ENCODE data around the gene XKR7.

Gene XKR7

DNA sequence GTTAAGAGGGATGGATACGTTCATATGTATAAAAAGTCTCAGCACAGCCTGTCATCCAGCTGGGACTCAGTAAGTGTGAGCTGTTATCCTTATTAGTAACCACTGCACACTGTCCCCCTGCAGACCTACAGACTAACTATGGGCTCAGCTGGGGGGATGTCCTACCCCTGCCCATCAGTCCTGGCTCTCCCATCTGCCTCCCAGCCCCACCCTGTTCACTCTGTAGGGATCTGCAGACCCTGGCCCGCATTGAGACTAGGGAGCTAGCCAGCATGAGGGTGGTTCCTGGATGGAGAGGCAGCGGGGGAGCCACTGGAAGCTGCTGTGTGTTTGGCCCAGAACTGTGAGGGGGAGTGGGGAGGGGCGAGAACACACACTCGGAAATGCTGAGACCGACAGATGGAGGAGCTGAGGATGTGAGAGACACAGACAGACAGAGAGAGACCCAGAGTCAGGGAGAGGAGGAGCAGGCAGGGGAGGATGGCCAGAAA lies 17.1 kb downstream of the XKR7 start:
- no peak for DNase-seq

DNA sequence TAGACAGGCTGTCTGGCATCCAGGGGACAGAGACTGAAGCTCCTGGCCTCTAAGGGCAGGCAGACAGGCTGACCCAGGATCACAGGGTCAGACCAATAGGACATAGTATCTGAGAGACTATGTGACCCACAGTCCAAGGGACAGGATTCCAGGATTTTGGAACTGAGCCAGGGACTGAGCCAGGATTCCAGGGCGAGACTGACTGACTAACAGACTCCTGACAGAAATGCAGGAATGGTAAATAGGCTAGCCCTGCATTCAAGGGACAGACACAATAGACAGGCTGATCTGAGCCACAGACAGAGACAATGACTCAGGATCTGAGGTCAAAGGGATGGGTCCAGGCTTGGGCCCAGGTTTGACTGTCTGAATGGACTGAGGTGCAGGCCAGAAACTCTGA lies 19.8 kb downstream of the XKR7 start:
- no peak for DNase-seq

DNA sequence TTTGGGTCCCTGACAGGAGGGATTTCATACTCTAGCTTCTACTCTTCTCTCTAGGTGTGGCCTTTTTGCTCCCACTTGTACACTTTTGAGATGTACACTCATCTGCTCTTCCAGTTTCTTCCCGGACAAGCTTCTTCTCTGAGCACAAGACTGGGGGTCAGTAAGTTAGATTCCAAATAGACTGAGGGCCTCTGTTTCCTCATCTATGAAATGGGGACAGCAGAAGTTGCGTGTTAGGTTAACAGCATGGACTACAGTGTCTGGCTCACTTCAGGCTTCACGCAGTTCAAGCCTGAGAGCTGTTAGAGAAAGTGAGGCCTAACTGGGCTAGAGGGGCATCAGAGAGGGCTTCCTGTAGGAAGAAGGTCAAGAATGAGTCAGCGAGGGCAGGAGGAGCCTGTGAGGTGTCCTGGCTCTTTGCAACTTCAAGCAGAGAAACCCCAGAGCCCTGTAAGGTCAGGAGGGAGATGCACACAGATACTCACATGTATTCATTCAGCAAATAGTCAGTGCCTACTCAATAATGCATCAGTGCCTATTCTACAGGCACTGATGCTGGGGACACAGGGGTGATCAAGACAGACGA lies 20.6 kb downstream of the XKR7 start:
- no peak for DNase-seq

DNA sequence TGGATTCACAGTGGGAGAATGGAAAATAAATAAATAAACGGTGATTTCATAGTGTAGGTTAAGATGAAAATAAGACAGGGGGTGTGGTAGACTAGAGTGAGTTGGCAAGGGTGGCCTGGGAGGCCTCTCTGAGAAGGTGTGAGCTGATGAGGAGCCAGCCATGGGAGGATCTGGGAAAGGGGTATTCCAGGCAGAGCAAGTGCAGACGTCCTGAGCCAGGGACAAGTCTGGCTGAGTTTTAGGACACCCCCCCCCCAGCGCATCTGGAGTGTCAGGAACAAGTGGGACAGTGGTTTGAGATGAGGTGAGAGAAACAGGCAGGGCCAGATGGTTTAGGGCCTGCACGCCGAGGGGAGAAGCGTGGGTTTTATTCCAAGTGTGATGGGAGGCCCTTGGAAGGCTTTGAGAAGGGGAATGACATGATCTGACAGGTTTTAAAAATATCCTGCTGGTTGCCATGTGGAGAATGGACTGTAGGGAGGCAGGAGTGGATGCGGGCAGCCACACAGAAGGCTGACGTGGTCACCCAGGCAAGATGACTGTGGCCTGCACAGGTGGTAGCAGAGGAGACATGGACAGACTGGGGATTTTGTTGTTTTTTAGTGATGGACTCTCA lies 21.2 kb downstream of the XKR7 start:
- no peak for DNase-seq

DNA sequence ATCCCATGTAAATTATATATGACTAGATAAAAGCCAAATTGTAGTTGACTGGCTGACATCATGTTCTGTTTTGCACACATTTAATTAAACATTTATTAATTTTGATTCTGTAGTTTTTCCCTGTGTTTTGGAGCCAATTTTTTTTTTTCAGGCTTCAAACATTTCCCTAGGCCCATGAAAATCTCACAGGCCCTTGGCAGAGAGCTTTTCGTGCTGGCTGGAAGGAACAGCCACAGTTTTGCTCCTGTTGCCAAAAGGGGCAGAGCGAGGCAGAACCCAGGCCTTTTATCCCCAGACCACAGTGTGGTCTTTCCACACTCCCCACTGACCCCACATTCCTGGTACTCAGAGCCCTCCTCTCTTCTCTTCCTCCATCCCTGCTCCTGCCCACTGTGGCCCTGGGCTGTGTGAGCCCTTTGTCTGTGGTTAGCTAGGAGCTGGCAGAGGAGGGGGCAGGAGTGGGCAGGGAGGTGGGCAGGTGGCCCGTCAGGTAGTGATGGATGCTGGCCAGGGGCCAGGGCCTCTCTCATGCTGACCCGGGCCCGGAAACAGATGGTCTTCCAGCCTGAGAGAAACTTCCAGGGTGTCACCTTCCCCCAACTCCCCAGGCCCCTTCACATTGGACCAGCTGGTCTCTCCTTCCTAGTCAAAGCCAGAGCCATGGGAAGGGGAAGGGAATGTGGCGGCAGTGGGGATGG lies 22.8 kb downstream of the XKR7 start:
- peak; percentile 60 for DNase-seq

DNA sequence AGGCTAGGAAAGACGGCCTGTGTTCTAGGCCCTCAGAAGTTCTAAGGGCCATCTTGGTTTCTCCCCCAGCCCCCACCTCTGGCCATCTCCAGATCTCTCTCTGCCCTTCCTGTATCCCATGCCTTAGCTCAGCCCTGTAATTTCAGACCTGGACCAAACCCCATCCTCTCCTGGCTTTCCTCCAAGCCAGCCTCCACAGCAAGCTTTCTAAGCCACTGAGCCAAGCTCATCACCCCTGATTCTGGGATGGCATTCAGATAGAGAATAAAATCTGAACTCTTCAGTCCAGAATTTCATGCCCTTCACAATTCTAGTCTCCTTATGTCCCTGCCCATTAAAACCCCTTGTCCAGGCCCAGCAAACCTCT lies 23.4 kb downstream of the XKR7 start:
- peak; percentile 15 for DNase-seq

DNA sequence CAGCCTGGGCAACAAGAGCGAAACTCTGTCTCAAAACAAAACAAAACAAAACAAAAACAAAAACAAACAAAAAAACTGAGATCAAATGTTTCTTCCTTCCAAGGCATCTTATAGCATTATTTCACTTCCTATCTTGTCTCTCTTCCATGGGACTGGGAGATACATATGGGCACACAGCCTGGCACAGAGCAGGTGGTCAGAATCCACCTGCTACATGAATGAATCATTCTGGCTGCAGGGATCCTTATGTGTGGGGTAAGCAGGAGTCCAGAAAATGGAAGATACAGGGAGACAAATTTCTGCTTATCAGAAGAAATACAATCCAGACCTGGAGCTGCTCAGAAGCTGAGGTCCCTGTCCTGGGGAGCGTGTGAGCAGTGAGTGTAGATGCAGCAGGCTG lies 24.1 kb downstream of the XKR7 start:
- no peak for DNase-seq

DNA sequence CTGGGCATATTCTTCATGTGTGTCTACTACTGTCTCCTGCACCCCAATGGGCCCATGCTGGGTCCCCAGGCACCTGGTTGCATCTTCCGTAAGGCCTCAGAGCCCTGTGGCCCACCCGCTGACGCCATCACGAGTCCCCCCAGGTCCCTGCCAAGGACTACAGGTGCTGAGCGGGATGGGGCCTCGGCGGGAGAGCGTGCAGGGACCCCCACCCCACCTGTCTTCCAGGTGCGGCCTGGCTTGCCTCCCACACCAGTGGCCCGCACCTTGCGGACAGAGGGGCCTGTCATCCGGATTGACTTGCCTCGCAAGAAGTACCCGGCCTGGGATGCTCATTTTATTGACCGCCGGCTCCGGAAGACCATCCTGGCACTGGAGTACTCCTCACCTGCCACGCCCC lies 29.0 kb downstream of the XKR7 start:
- DNase-seq: no peak

DNA sequence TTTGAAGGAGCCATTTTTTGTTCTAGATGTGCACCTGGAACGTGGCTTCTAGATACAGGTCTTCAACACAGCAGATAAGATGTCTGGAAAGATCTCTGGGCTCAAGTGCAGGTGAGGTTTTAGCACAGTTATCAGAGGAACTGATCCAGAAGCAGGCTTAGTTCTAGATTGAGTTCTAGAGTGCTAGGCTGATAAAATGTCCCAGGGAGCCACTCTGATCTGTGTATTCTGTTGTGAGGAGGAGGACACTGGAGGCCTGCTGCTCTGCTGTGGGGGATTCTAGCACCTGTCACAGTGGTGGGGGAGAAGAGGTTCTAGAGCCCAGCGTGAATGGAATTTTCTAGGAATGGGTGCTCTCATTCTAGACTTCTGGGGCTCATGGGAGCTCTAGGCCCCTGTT lies 30.3 kb downstream of the XKR7 start:
- DNase-seq: no peak

DNA sequence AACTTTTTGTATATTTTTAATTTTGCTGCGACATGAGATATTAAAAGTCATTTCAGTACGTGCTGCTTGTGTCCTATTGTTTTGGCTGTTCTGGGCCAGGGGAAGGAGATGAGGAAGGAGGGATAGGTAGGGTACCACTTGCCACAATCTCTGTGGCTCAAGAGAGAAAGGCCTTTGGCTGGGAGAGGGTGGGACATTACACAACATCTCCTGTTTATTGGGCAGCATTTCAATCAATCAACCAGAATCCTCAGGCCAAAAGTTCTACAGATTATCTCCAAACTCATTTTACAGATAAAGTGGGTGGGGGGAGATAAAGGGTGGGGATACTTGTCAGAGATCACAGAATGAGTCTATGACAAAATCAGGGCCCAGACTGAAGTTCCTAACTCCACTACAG lies 35.4 kb downstream of the XKR7 start:
- no peak for DNase-seq

DNA sequence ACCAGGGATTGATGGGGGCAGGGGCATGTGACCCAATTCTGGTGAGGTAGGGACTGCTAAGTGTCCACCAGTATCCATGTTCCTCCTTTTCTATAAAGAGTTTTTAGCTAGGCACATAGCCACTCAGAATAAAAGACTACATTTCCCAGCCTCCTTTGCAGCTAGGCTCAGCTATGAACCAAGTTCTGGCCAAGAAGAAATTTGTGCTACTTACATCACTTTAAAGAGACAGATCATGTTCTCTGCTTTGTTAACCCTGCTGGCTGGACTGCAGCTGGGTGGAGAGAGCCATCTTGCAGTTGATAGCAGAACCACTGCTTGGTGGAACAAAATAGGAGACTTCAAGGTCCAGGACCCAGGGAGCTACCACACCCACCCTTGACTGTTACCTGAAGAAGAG lies 37.0 kb downstream of the XKR7 start:
- DNase-seq: no peak

DNA sequence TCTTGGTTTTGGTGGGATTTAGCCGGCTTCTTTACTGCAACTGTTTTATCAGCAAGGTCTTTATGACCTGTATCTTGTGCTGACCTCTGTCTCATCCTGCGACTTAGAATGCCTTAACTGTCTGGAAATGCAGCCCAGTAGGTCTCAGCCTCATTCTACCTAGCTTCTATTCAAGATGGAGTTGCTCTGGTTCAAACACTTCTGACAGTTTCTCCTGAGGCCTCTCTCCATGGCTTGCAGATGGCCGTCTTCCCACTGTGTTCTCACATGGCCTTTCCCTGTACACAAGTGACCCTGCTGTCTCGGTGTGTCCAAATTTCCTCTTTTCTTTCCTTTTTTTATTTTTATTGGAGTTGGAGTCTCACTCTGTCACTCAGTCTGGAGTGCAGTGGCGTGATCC lies 38.1 kb downstream of the XKR7 start:
- no peak for DNase-seq

DNA sequence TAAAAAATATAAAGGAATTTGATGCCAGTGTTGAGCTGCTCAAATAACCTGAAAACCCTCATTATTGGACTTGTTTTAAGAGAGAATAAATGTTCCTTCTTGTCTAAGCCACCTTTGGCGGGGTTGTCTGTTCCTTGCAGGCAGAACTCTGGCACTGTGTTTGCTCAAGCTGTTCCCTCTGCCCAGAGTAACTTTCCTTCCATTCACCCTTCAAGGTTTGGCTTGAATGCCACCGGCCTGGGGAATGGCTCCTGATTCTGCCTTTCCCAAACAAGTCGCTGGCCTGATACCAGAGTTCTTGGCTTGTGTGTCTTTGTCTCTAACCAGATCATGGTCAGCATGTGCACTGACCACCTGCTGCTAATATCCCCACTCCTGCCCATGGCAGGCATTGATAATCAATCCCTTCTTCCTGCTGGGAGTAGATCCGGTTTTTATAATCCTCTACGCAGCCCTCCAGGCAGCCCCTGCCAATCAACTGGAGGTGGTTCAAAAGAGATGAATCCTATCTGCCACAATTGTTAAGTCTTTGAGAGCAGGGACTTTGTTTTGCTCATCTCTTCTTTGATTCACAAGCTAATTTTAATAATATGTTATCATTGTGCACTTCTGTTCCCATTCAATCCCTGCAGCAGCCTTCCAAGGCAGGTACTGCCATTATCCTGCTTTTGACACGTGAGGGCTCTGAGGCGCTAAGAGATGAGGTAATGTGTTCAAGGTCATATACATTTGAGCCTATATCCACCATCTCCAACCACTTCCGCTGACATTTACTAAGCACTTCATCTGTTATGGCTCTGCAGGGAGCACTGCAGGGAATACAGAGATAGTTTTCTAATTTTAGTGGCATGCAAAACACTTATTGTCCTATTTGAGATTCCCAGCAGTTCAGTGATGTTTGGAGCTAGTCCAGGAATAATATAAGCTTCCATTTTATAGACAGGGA lies 39.2 kb downstream of the XKR7 start:
- no peak for DNase-seq

DNA sequence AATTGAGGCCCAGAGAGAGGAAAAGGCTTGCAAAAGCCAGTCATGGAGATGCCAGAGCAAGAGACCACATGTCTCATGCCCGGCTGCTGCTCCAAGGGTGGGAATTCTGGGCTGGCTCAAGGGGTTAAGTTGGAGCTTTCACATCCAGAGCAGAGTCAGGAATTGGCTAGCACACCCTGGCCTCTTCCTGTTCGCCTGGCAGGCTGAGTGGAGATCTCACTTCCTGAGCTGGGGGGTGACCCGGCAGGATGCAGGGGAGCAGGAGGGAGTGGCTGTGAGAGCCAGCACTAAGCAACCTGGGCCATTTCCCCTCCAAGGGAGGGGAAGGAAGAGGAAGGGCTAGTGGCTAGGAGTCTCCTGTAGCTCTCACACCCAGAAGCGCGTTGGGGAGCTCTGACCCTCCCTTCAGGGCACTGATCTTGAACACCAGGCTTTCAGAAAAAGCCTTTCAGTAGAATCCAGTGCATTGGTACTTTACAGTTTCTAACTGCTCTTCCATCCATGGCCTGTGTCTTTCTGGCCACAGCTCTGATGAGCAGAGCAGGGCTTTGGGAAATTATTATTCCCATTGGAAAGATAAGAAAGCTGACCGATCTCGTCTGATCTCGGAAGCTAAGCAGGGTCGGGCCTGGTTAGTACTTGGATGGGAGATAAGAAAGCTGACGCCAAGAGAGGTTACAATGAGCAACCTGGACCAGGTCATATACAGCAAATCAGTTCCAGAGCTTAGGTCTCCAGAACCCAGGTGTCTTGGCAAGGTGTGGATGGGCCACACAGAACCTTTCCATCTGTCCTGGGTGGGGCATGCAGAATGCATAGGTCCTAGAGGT lies 40.1 kb downstream of the XKR7 start:
- no peak for DNase-seq

DNA sequence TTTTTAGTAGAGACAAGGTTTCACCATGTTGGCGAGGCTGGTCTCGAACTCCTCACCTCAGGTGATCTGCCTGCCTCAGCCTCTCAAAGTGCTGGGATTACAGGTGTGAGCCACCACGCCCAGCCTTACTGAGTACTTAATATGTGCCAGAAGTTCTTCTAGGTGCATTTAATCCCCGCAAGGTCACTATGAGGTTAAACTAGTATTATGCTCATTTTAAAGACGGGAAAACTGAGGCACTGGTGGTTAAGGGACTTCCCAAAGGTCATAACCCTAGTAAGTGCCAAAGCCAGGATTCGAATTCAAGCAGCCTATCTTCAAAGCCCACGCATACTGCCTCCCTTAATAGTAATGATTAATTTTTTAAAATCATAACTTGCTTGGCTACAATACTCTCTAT lies 41.6 kb downstream of the XKR7 start:
- no peak for DNase-seq

DNA sequence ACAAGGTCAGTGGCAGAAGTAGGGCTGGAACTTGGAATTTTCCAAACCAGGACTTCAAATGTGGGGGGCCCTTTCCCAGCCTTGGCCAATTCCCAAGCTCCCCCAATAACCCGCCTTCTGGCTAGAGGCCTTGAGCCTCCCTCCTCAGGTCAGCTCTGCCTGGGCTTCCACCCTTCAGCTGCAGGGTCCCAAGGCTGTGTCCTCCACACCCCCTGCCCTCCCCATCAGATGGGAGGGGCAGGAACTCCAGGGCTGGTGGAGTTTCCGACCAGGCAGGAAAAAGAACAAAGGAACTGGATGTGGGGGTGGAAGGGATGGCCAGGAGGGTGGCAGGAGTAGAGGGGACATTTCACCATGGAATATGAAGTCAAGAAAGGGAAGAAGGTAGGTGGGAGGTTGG lies 42.1 kb downstream of the XKR7 start, which contains the start of gene CCM2L:
TSS of gene CCM2L (plus strand) at position 338 of the 400 bp plus-strand sequence. CDS start at position 355, 17 bp downstream.
- no peak for DNase-seq

DNA sequence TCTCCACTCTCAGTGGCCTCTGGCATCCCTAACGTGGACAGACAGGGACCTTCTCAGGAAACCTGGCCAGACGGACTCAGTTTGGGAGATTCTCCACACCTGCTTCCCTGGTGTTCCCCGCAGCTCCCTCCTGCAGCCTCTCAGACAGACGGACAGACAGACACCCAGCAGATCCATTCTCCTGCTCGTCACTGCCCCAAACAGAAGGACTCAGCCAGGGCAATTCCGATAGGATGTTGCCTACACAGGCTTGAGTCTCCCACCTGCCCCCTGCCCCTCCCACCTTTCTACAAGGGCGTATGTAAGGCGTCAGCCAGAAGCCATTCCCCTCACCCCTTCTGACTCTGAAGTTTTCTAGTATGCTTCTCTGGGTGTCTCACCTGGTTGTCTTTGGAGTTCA lies 42.7 kb downstream of the XKR7 start:
- no peak for DNase-seq

DNA sequence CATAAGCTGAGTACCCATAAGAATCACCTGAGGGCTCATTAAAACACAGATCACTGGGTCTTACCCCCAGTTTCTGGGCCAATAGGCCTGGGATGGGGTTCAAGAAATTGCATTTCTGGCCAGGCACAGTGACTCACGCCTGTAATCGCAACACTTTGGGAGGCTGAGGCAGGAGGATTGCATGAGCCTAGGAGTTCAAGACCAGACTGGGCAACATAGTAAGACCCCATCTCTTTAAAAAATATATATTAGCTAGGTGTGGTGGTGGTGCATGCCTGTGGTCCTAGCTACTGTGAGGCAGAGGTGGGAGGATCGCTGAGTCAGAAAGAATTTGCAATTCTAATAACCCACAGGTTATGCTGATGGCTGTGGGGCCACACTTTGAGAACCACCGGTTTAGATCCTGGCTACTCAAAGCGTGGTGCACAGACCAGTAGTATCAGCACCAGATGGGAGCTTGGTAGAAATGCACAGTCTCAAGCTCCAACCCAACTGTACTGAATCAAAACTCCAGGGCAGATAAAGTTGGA lies 44.3 kb downstream of the XKR7 start:
- DNase-seq: no peak

DNA sequence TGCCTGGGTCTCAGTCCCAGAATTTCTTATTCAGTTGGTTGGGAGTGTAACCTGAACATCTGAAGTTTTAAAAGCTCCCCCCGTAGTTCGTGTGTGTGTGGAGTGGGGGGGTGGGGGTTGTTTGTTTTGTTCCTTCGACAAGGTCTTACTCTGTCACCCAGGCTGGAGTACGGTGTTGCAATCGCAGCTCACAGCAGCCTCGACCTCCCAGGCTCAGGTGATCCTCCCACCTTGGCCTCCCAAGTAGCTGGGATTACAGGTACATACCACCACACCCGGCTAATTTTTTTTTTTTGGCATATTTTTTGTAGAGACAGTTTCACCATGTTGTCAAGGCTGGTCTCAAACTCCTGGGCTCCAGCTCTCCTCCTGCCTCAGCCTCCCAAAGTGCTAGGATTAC lies 45.4 kb downstream of the XKR7 start:
- DNase-seq: no peak

DNA sequence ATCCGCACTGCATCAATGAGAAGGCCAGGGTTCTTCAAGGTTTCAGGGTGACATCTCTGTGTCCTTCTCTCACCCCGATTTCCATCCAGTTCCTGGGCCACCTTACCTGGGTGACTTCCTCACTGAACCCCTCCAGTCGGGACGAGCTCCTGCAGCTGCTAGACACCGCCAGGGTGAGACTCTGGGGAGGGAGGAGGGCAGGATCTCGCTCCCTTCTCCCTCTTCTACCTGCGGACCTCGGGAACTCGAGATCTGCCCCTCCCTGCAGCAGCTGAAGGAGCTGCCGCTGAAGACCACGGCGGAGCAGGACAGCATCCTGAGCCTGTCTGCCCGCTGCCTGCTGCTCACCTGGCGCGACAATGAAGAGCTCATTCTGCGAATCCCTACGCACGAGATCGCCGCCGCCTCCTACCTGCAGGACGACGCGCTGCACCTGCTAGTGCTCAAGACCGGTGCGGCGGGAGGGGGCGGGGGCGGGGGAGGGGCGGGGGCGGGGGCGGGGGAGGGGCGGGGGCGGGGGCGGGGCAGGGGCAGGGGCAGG lies 49.8 kb downstream of the XKR7 start:
- peak; percentile 92 for DNase-seq

DNA sequence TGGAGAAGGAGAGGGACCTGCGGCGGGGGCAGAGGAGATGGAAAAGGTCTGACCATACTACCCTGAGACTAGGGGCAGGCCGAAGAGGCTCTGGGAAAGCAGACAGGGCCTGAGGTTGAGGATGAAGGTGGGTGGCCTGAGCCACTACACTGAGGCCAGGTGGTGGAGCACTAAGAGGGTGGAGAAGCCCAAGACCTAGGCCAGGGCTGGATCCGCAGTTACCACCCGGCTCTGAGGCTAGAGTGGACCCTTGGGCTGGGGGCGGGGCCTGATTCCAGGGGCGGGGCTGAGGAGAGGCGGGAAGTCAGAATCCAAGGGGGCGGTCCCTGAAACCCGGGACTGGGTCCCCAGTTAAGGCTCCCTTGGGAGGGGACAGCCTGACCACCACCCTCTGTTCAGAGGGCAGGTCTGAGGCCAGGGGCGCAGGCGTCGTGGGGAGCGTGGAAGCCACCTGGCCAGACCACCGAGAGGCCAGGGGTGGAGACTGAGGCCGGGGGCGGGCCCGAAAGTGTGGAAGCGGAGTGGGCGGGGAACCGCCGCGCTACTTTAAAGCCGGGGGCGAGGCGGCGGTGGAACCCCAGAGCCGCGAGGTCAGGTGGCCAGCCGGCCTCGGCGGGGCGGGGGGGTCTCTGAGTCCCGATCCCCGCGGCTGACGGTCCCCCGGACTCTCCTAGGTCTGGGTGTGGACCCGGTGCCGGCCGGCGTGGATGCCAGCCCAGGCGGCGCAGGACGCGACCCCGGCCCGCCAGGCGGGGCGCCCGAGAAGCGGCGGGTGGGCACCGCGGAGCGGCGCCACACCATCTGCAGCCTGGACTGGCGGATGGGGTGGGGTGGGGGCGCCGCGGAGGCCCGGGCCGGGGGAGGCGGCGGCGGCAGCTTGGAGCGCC lies 50.6 kb downstream of the XKR7 start:
- peak; percentile 91 for DNase-seq
